Measurements from ENCODE around the gene NR1I3.

NR1I3 gene

GRCh38 chr1:161219078-161219892 lies 18.7 kb downstream of the NR1I3 start:
- no peak for DNase-seq (ENCODE audit: low spot score)

GRCh38 chr1:161218301-161219077 lies 19.5 kb downstream of the NR1I3 start:
- DNase-seq (ENCODE audit: low spot score) = no peak

- no peak for DNase-seq (ENCODE audit: low spot score)
Measured at GRCh38 chr1:161217831-161218230, 20.2 kb downstream of the NR1I3 start.

- no peak for DNase-seq (ENCODE audit: low spot score)
Measured at GRCh38 chr1:161216945-161217712, 20.9 kb downstream of the NR1I3 start.

GRCh38 chr1:161215076-161215475 lies 22.9 kb downstream of the NR1I3 start, which contains the start of gene FCER1G:
FCER1G (plus strand) TSS chr1:161215295; CDS start chr1:161215322, 27 bp downstream.
- no peak for DNase-seq (ENCODE audit: low spot score)

GRCh38 chr1:161214369-161214768 lies 23.6 kb downstream of the NR1I3 start:
- DNase-seq (ENCODE audit: low spot score) = no peak

- peak; percentile 67 for DNase-seq (ENCODE audit: low spot score)
Measured at GRCh38 chr1:161209790-161210409, 28.1 kb downstream of the NR1I3 start.

GRCh38 chr1:161207173-161207572 lies 30.8 kb downstream of the NR1I3 start:
- DNase-seq (ENCODE audit: low spot score) = no peak

GRCh38 chr1:161206411-161207140 lies 31.4 kb downstream of the NR1I3 start:
- no peak for DNase-seq (ENCODE audit: low spot score)

GRCh38 chr1:161201836-161202712 lies 35.9 kb downstream of the NR1I3 start, which contains the start of gene NDUFS2:
NDUFS2 (plus strand) TSS chr1:161202367; CDS start chr1:161202386, 19 bp downstream.
- peak; percentile 99 for DNase-seq (ENCODE audit: low spot score)

- no peak for DNase-seq (ENCODE audit: low spot score)
Measured at GRCh38 chr1:161200992-161201835, 36.8 kb downstream of the NR1I3 start.

GRCh38 chr1:161200421-161200991 lies 37.5 kb downstream of the NR1I3 start:
- no peak for DNase-seq (ENCODE audit: low spot score)

- no peak for DNase-seq (ENCODE audit: low spot score)
Measured at GRCh38 chr1:161199506-161200139, 38.4 kb downstream of the NR1I3 start.

- peak; percentile 86 for DNase-seq (ENCODE audit: low spot score)
Measured at GRCh38 chr1:161198897-161199431, 39.0 kb downstream of the NR1I3 start, which contains the start of gene ADAMTS4. ADAMTS4 (minus strand) TSS chr1:161199054; CDS start chr1:161198627, 427 bp downstream.

GRCh38 chr1:161198194-161198896 lies 39.7 kb downstream of the NR1I3 start:
- peak; percentile 62 for DNase-seq (ENCODE audit: low spot score)

GRCh38 chr1:161197560-161198193 lies 40.3 kb downstream of the NR1I3 start:
- no peak for DNase-seq (ENCODE audit: low spot score)
